ENCODE results near the gene TMEM169. TPM values are rescaled to one million over a fixed set of nuclear protein-coding genes. Genes with fewer than 3 reads are reported as not detected.

The TMEM169 gene
- total RNA-seq, 2 experiments from 2014 or later = 1.1 to 2.0 TPM

GRCh38 chr2:216098421-216099334 is 17.0 kb downstream of the TMEM169 start:
- DNase-seq = no peak
- no peak for ATAC-seq (ENCODE audit: low read depth)
- POLR2A ChIA-PET = no interaction called here
- no peaks in the 10 kb centered on the region for H3K36me3 Mint-ChIP-seq
- no peaks in the 10 kb centered on the region for H3K27me3 Mint-ChIP-seq
- H3K4me1 Mint-ChIP-seq = no peaks in the 10 kb centered on the region
- H3K4me3 Mint-ChIP-seq = no peak overlapping the region
- no peak overlapping the region for H3K27ac Mint-ChIP-seq
- H3K9me3 Mint-ChIP-seq = no peaks in the 10 kb centered on the region

- Mint-ChIP-seq H3K4me3 (no peak overlapping the region), H3K4me1 (peaks cover 4% of the 10 kb centered on the region), H3K9me3 (no peaks in the 10 kb centered on the region), H3K36me3 (no peaks in the 10 kb centered on the region), H3K27ac (no peak overlapping the region), H3K27me3 (no peaks in the 10 kb centered on the region)
- DNase-seq = no peak
- POLR2A ChIA-PET = no interaction called here
- no peak for ATAC-seq (ENCODE audit: low read depth)
Measured at GRCh38 chr2:216101109-216101508, 19.4 kb downstream of the TMEM169 start.

GRCh38 chr2:216103213-216103612 is 21.5 kb downstream of the TMEM169 start:
- no peak for ATAC-seq (ENCODE audit: low read depth)
- Mint-ChIP-seq H3K27me3 (no peaks in the 10 kb centered on the region), H3K4me1 (peaks cover 4% of the 10 kb centered on the region), H3K9me3 (no peaks in the 10 kb centered on the region), H3K36me3 (no peaks in the 10 kb centered on the region), H3K27ac (no peak overlapping the region), H3K4me3 (no peak overlapping the region)
- DNase-seq = no peak
- POLR2A ChIA-PET = no interaction called here

GRCh38 chr2:216104691-216105090 is 23.0 kb downstream of the TMEM169 start:
- H3K4me3 Mint-ChIP-seq = no peak overlapping the region
- H3K27me3 Mint-ChIP-seq = no peaks in the 10 kb centered on the region
- ATAC-seq (ENCODE audit: low read depth) (no peak), DNase-seq (no peak)
- POLR2A ChIA-PET = interaction anchor here (1.2 kb wide), 1 partner anchor 23 kb away, joined by 6 read pairs; the partner anchor contains the start of genes PECR and TMEM169
- H3K4me1 Mint-ChIP-seq = peaks cover 12% of the 10 kb centered on the region
- peaks cover 3% of the 10 kb centered on the region for H3K36me3 Mint-ChIP-seq
- H3K27ac Mint-ChIP-seq = no peak overlapping the region
- no peaks in the 10 kb centered on the region for H3K9me3 Mint-ChIP-seq

- Mint-ChIP-seq H3K4me3 (no peak overlapping the region), H3K9me3 (no peaks in the 10 kb centered on the region)
Measured at GRCh38 chr2:216107320-216107719, 25.6 kb downstream of the TMEM169 start.

GRCh38 chr2:216107760-216108159 is 26.0 kb downstream of the TMEM169 start:
- peaks cover 26% of the 10 kb centered on the region for H3K4me1 Mint-ChIP-seq
- H3K4me3 Mint-ChIP-seq = no peak overlapping the region
- H3K9me3 Mint-ChIP-seq = no peaks in the 10 kb centered on the region
- POLR2A ChIA-PET = interaction anchor here (1.0 to 1.4 kb wide), 3 partner anchors 13 to 24 kb away, joined by 3 to 4 read pairs (median 3); no protein-coding TSS in a partner anchor
- DNase-seq (no peak), ATAC-seq (ENCODE audit: low read depth) (no peak)
- H3K36me3 Mint-ChIP-seq = peaks cover 19% of the 10 kb centered on the region
- no peak overlapping the region for H3K27ac Mint-ChIP-seq
- no peaks in the 10 kb centered on the region for H3K27me3 Mint-ChIP-seq

More at GRCh38 chr2:216107320-216107719, 25.6 kb downstream of the TMEM169 start:
- Mint-ChIP-seq H3K27ac (no peak overlapping the region), H3K36me3 (peaks cover 19% of the 10 kb centered on the region), H3K27me3 (no peaks in the 10 kb centered on the region), H3K4me1 (peaks cover 22% of the 10 kb centered on the region)
- ATAC-seq (ENCODE audit: low read depth) (no peak), DNase-seq (no peak)
- POLR2A ChIA-PET = interaction anchor here (0.7 to 1.4 kb wide), 5 partner anchors 13 to 1337 kb away, joined by 3 to 6 read pairs (median 4); no protein-coding TSS in a partner anchor

GRCh38 chr2:216108310-216108966 is 26.7 kb downstream of the TMEM169 start:
- Mint-ChIP-seq H3K4me3 (peak overlapping the region; percentile 100), H3K36me3 (peaks cover 23% of the 10 kb centered on the region), H3K27ac (peak overlapping the region; percentile 55), H3K27me3 (no peaks in the 10 kb centered on the region), H3K4me1 (peaks cover 33% of the 10 kb centered on the region), H3K9me3 (no peaks in the 10 kb centered on the region)
- ATAC-seq (ENCODE audit: low read depth) = no peak
- POLR2A ChIA-PET = interaction anchor here (0.8 to 3.0 kb wide), 8 partner anchors 9 to 74 kb away, joined by 3 to 21 read pairs (median 8); partner anchors contain the start of genes PECR and TMEM169
- no peak for DNase-seq

GRCh38 chr2:216108967-216109921 is 27.5 kb downstream of the TMEM169 start, which contains the start of gene XRCC5:
TSS of gene XRCC5 (plus strand) at chr2:216109348. CDS start at chr2:216109437, 89 bp downstream.
- ATAC-seq (ENCODE audit: low read depth) (peak; percentile 89), DNase-seq (peak; percentile 96)
- Mint-ChIP-seq H3K27ac (peak within 1 kb of the TSS; percentile 99), H3K9me3 (no peaks in the 10 kb centered on the region), H3K27me3 (no peaks in the 10 kb centered on the region), H3K4me1 (peaks cover 37% of the 10 kb centered on the region), H3K4me3 (peak within 1 kb of the TSS; percentile 100), H3K36me3 (peaks cover 28% of the 10 kb centered on the region)
- POLR2A ChIA-PET = interaction anchor here (0.7 to 3.0 kb wide), 13 partner anchors 8 to 389 kb away, joined by 3 to 21 read pairs (median 4); partner anchors contain the start of genes PECR, RPL37A and TMEM169

- POLR2A ChIA-PET = interaction anchor here (0.7 to 3.0 kb wide), 13 partner anchors 8 to 388 kb away, joined by 3 to 21 read pairs (median 4); partner anchors contain the start of genes PECR, RPL37A and TMEM169
- no peaks in the 10 kb centered on the region for H3K27me3 Mint-ChIP-seq
- peaks cover 42% of the 10 kb centered on the region for H3K4me1 Mint-ChIP-seq
- H3K27ac Mint-ChIP-seq = peak overlapping the region; percentile 99
- H3K9me3 Mint-ChIP-seq = no peaks in the 10 kb centered on the region
- no peak for ATAC-seq (ENCODE audit: low read depth)
- DNase-seq = no peak
- H3K4me3 Mint-ChIP-seq = peak overlapping the region; percentile 100
- peaks cover 35% of the 10 kb centered on the region for H3K36me3 Mint-ChIP-seq
Measured at GRCh38 chr2:216109962-216110614, 28.4 kb downstream of the TMEM169 start.

GRCh38 chr2:216110620-216111019 is 28.9 kb downstream of the TMEM169 start:
- ATAC-seq (ENCODE audit: low read depth) (no peak), DNase-seq (no peak)
- peak overlapping the region; percentile 100 for H3K4me3 Mint-ChIP-seq
- H3K9me3 Mint-ChIP-seq = no peaks in the 10 kb centered on the region
- peak overlapping the region; percentile 99 for H3K27ac Mint-ChIP-seq
- H3K36me3 Mint-ChIP-seq = peaks cover 37% of the 10 kb centered on the region
- peaks cover 45% of the 10 kb centered on the region for H3K4me1 Mint-ChIP-seq
- POLR2A ChIA-PET = interaction anchor here (0.7 to 3.0 kb wide), 9 partner anchors 9 to 388 kb away, joined by 3 to 21 read pairs (median 4); partner anchors contain the start of genes PECR, RPL37A and TMEM169
- H3K27me3 Mint-ChIP-seq = no peaks in the 10 kb centered on the region

- peak overlapping the region; percentile 31 for H3K27ac Mint-ChIP-seq
- ATAC-seq (ENCODE audit: low read depth) (no peak), DNase-seq (no peak)
- no peaks in the 10 kb centered on the region for H3K27me3 Mint-ChIP-seq
- H3K36me3 Mint-ChIP-seq = peaks cover 38% of the 10 kb centered on the region
- POLR2A ChIA-PET = interaction anchor here (0.8 to 3.0 kb wide), 7 partner anchors 9 to 74 kb away, joined by 3 to 21 read pairs (median 10); partner anchors contain the start of genes PECR and TMEM169
- H3K4me3 Mint-ChIP-seq = peak overlapping the region; percentile 100
- H3K9me3 Mint-ChIP-seq = no peaks in the 10 kb centered on the region
- H3K4me1 Mint-ChIP-seq = peaks cover 46% of the 10 kb centered on the region
Measured at GRCh38 chr2:216111122-216111521, 29.4 kb downstream of the TMEM169 start.

GRCh38 chr2:216112926-216113325 is 31.2 kb downstream of the TMEM169 start:
- Mint-ChIP-seq H3K4me1 (peaks cover 62% of the 10 kb centered on the region), H3K4me3 (peak overlapping the region; percentile 41)
- no peak for ATAC-seq (ENCODE audit: low read depth)

More at GRCh38 chr2:216112926-216113325, 31.2 kb downstream of the TMEM169 start:
- H3K36me3 Mint-ChIP-seq = peaks cover 51% of the 10 kb centered on the region
- H3K9me3 Mint-ChIP-seq = no peaks in the 10 kb centered on the region
- no peak for DNase-seq
- peak overlapping the region; percentile 81 for H3K27ac Mint-ChIP-seq
- H3K27me3 Mint-ChIP-seq = no peaks in the 10 kb centered on the region
- POLR2A ChIA-PET = no interaction called here
